Muscle of leg (tissue), 11 donors: ENCODE data around the gene MKRN2OS. TPM values are rescaled to one million over a fixed set of nuclear protein-coding genes. Genes with fewer than 3 reads are reported as not detected.
"Not testable (repeated sequence)": the region's sequence is repeated elsewhere in the genome, so short reads cannot be mapped to it uniquely, and the experiment has no call there.

Experiments
- DNase-seq: peaks from one replicate; pipeline ENCODE4 v3.0.0; 2013
- H3K27ac ChIP-seq: one replicate; pipeline ENCODE4 v1.5.1; 2013; ENCODE audit warnings: mild to moderate bottlenecking, low read length, control low read depth
- H3K27me3 ChIP-seq: one replicate; pipeline ENCODE4 v1.6.1; 2013; ENCODE audit warnings: low read length; ENCODE audit not compliant: control insufficient read depth, insufficient read depth
- H3K36me3 ChIP-seq: one replicate; pipeline ENCODE4 v1.6.1; 2013; ENCODE audit warnings: low read length; ENCODE audit not compliant: control insufficient read depth, insufficient read depth
- H3K4me1 ChIP-seq: one replicate; pipeline ENCODE4 v1.6.1; 2013; ENCODE audit warnings: low read length; ENCODE audit not compliant: control insufficient read depth, insufficient read depth
- H3K4me3 ChIP-seq: one replicate; pipeline ENCODE4 v1.5.1; 2013; ENCODE audit warnings: low read length, control low read depth
- H3K9me3 ChIP-seq: replicated peaks from 2 replicates; pipeline ENCODE4 v1.6.1; 2013; ENCODE audit warnings: low read depth, low read length; ENCODE audit not compliant: control insufficient read depth
- WGBS: methylation state at CpG from one replicate; pipeline ENCODE4 v1.1.5; 2013; ENCODE audit warnings: missing lambda C conversion rate; ENCODE audit not compliant: insufficient coverage; 5-methylcytosine and 5-hydroxymethylcytosine counted together
- polyA plus RNA-seq, 8 donors: library from polyadenylated mRNA; unstranded; fragments of 120-200 nt; gene quantifications; one replicate each; pipeline versions ENCODE4 v1.2.1 to v1.2.3, GENCODE V29; 2013; ENCODE audit warnings: inconsistent platforms in 1 of 8, low replicate concordance in 1 of 8; ENCODE audit not compliant: insufficient read length in 8 of 8, insufficient read depth in 1 of 8
- total RNA-seq: library from RNA; stranded (reverse); fragments of 120-200 nt; gene quantifications from one replicate; pipeline ENCODE4 v1.2.4, GENCODE V29; 2013

The MKRN2OS gene
- total and polyA plus RNA-seq, 9 donors: 0.12 to 1.1 (median 0.61) TPM; not detected in 1

DNA sequence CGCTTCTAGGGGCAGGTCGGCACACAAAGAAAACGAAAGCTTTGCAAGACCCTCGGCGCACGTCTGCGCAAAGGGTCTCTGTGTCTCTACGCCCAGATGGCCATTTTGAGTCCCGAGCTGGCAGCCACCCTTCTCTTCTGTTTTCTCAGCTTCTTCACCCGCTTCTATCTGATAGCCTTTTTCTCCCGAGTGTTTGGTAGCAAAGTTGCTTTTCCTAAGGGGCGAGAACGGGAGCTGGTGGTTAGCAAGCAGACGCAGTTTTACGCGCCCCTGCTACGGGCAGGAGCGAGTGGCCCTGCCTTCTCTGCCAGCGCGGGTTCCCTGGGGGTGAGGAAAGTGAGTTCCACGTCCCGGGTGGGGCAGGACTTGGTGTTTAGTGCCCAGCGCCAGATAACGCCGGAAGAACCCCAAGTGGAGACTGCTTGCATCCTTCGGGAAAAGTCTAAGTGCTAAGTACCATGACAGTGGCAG lies 8.7 kb upstream of the MKRN2OS start:
- Histone ChIP-seq H3K4me1 (peaks cover 6% of the 10 kb centered on the region), H3K9me3 (no peaks in the 10 kb centered on the region), H3K4me3 (peak overlapping the region; percentile 45), H3K27me3 (peaks cover 8% of the 10 kb centered on the region), H3K27ac (peak overlapping the region; percentile 50), H3K36me3 (no peaks in the 10 kb centered on the region)
- peak; percentile 30 for DNase-seq
- WGBS: 5% methylated on average over 23 of the region's 26 CpGs

DNA sequence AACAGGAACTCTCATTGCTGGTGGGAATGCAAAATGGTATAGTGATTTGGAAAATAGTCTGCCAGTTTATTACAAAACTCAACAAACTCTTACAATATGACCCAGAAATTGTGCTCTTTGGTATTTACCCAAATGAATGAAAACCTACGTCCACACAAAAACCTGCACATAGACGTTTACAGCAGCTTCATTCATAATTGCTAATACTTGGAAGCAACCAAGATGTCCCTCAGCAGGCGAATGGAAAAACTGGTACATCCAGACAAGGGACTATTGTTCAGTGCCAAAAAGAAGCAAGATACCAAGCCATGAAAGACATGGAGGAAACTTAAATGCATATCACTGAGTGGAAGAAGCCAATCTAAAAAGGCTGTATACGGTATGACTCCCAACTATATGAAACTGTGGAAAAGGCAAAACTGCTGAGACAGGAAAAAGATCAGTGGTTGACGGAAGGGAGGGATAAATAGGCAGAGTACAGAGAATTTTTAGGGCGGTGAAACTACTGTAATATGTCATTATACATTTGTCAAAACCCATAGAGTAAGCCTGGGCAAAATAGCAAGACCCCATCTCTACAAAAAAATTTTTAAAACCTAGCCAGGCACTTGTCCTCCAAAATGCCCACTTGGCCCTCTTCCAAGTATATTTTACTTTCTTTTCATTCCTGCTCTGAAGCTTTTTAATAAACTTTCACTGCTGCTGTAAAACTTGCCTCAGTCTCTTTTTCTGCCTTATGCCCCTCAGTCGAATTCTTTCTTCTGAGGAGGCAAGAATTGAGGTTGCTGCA lies 4.9 kb upstream of the MKRN2OS start:
- no peaks in the 10 kb centered on the region for H3K36me3 ChIP-seq
- H3K4me1 ChIP-seq: peaks cover 3% of the 10 kb centered on the region
- no peak for DNase-seq
- no peak overlapping the region for H3K4me3 ChIP-seq
- H3K27me3 ChIP-seq: peaks cover 8% of the 10 kb centered on the region
- H3K27ac ChIP-seq: no peak overlapping the region
- WGBS: 60% methylated on average over 2 of the region's 7 CpGs
- no peaks in the 10 kb centered on the region for H3K9me3 ChIP-seq

DNA sequence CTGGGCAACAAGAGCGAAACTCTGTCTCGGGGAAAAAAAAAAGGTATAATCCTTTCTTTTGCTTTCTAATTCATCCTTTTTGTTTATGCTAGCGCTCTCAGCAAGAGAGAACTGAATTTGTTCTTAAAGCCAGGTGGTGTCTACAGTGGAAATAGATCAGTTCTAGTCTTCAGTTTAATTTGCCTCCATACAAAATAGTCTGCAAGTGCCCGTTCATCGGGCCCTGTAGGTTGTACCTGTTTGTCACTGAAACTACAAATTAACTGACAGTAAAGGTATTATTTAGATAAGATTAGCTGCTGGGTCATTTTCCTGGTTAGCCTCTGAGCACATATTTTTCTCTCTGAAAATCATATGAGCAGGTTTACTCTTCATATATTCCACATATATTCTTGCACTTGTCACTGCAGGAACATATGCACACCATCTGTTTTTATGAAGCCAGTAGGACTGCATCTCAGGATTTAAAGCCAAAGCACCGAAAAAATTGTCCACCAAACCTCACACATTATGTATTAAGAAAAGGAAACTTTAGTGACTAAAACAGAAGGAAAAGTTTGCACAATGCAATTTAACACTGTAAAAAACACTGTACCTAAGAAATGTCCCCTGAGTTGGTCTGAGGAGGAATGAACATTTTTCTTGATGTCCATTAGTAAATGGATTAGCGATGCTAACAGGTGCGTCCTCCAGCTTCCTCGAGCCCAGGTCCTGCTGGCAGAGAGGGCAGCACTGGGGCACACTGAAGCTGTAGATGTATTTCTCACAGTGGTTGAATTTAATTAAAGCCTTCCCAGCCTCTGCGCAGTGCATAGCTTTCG lies 437 bp downstream of the MKRN2OS start:
- peaks cover 5% of the 10 kb centered on the region for H3K36me3 ChIP-seq
- no peak for DNase-seq
- no peaks in the 10 kb centered on the region for H3K9me3 ChIP-seq
- 58% methylated on average over 5 of the region's 11 CpGs for WGBS
- H3K27ac ChIP-seq: no peak overlapping the region
- H3K4me1 ChIP-seq: no peaks in the 10 kb centered on the region
- no peak overlapping the region for H3K4me3 ChIP-seq
- H3K27me3 ChIP-seq: no peaks in the 10 kb centered on the region

DNA sequence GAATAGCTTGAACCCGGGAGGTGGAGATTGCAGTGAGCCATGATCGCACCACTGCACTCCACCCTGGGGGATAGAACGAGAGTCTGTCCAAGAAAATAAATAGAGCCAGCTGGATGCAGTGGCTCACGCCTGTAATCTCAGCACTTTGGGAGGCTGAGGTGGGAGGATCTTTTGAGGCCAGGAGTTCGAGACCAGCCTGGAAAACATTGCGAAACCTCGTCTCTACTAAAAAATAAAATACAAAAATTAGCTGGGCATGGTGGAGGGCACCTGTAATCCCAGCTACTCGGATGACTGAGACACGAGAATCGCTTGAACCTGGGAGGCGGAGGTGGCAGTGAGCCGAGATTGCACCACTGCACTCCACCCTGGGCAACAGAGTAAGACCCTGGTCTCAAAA lies 1.8 kb downstream of the MKRN2OS start:
- H3K27ac ChIP-seq, H3K4me1 ChIP-seq, H3K36me3 ChIP-seq, H3K9me3 ChIP-seq, H3K27me3 ChIP-seq, H3K4me3 ChIP-seq, DNase-seq: not testable (repeated sequence)
- 62% methylated on average over 3 of the region's 12 CpGs for WGBS

DNA sequence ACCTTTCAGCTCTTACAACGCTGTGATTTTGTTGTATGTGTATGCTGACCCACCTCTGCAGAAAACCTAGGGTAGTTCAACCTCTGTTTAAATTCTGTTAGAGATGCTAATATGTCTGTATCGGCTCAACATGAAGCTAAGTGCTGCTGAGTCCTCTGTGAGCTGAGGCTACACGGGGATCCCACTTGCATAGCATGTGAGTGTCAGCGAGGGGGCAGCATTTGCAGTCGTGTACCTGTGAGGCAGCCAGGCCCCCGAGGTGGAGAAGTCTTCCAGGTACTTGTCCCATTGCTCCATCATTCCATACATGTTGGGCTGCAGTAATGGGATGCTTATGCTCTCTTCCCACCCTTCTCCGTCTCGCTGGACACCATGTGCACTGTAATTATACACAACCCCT lies 3.7 kb downstream of the MKRN2OS start:
- no CpG with 5 or more reads among the region's 8 CpGs for WGBS
- DNase-seq: no peak
- Histone ChIP-seq H3K4me1 (no peaks in the 10 kb centered on the region), H3K27me3 (no peaks in the 10 kb centered on the region), H3K36me3 (peaks cover 7% of the 10 kb centered on the region), H3K4me3 (no peak overlapping the region), H3K9me3 (no peaks in the 10 kb centered on the region), H3K27ac (no peak overlapping the region)

DNA sequence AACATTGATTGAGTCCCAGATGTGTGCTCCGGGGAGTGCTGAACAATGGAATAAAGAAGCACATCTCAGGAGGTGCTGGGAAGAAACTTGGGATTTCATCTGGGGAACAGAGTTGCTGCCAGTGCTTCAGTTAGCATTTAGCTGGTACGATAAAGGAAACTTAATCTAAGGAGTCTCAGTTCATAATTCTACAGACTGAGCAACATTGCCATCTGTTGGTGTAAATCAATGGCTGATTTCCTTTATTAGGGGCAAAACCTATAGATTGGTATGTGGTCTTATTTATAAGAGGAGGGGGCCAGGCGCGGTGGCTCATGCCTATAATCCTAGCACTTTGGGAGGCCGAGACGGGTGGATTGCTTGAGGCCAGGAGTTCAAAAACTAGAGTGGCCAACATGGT lies 8.9 kb downstream of the MKRN2OS start:
- Histone ChIP-seq H3K27me3 (no peaks in the 10 kb centered on the region), H3K9me3 (no peaks in the 10 kb centered on the region), H3K36me3 (peaks cover 20% of the 10 kb centered on the region), H3K27ac (no peak overlapping the region), H3K4me1 (no peaks in the 10 kb centered on the region), H3K4me3 (no peak overlapping the region)
- WGBS: 76% methylated on average over 3 of the region's 6 CpGs
- no peak for DNase-seq

DNA sequence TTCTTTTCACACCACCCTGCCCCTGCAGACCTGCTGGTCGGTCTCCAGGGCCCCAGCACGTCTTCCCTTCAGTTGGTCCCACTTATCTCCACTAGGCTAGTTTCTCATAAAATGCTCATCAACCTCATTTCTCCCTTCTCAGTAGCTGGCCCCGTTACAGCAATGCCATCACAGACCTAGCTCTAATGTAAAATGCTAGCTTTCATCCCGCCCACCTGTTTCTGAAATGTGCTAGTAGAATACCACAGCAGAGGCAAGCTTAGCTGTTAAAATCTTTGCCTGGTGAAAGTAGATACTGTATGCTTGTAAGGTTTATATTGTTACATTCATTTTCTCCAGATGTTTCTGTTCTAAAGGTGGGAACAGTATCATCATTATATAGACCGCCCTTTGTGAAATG lies 13.1 kb downstream of the MKRN2OS start:
- H3K4me1 ChIP-seq: peaks cover 2% of the 10 kb centered on the region
- no peak for DNase-seq
- H3K9me3 ChIP-seq: no peaks in the 10 kb centered on the region
- 88% methylated on average over 2 of the region's 5 CpGs for WGBS
- peaks cover 30% of the 10 kb centered on the region for H3K36me3 ChIP-seq
- no peak overlapping the region for H3K27ac ChIP-seq
- no peak overlapping the region for H3K4me3 ChIP-seq
- no peaks in the 10 kb centered on the region for H3K27me3 ChIP-seq

DNA sequence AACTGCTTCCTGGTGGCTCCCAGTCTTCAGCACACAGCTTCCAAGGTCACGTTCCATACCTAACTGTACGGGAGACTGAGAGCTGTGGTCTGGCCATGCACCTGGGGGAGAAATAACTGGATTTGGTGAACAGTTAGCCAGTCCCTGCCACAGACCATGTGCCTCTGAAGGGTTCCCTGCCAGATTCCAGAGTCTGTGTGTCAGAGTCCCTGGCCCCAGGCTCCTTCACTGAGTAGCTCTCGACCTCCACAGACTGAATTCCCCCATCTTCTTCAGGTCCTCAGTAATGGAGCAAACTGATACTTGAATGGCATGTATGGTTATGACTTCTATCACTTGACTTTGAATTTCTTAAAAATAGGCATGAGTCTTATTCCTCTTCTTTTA lies 17.5 kb downstream of the MKRN2OS start:
- Histone ChIP-seq H3K4me1 (peaks cover 2% of the 10 kb centered on the region), H3K27ac (peak overlapping the region; percentile 74), H3K4me3 (no peak overlapping the region), H3K27me3 (no peaks in the 10 kb centered on the region), H3K9me3 (no peaks in the 10 kb centered on the region), H3K36me3 (peaks cover 31% of the 10 kb centered on the region)
- WGBS: 40% methylated on average over 1 of the region's 3 CpGs
- DNase-seq: no peak

DNA sequence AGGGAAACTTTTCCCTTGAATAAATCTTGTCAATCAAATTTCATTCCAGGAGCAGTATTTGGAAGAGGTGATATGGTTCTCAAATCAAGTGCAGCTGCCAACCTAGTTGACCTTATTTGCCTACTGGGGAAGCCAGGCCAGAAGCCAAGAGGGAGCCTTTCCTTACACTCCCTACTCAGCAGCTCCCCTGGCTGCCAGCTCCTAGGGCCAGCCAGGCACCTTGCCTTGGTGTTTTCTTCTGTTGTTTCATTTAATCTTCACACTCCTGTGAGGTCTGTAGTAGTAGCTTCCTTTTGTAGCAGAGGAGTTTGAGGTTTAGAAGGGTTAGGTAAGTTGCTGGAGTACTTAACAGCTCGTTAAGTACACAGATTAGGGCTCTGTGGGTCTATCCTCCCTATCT lies 22.6 kb downstream of the MKRN2OS start:
- Histone ChIP-seq H3K4me3 (no peak overlapping the region), H3K27ac (no peak overlapping the region), H3K4me1 (peaks cover 5% of the 10 kb centered on the region), H3K9me3 (peaks cover 3% of the 10 kb centered on the region), H3K36me3 (peaks cover 18% of the 10 kb centered on the region), H3K27me3 (no peaks in the 10 kb centered on the region)
- DNase-seq: no peak
- WGBS: no CpG with 5 or more reads among the region's 1 CpG

DNA sequence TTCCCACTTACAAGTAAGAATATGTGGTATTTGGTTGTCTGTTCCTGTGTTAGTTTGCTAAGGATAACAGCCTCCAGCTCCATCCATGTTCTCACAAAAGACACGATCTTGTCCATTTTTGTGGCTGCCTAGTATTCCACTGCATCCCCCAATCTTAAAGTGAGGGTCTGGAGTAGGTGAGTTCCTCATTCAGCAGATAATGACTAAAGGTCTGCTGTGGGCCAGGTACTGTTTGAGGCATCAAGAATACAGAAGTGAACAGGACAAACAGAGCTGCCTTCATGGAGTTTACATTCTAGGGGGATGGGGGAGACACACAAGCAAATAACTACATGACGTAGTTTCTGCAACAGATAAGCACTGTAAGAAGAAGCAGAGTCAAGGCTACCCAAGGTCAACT lies 24.3 kb downstream of the MKRN2OS start:
- H3K9me3 ChIP-seq: peaks cover 3% of the 10 kb centered on the region
- no peak overlapping the region for H3K27ac ChIP-seq
- no peak for DNase-seq
- no peaks in the 10 kb centered on the region for H3K27me3 ChIP-seq
- H3K4me1 ChIP-seq: peaks cover 5% of the 10 kb centered on the region
- 100% methylated on average over 1 of the region's 2 CpGs for WGBS
- H3K4me3 ChIP-seq: no peak overlapping the region
- H3K36me3 ChIP-seq: peaks cover 16% of the 10 kb centered on the region
